Measurements from ENCODE around the gene KCNT2.

Gene KCNT2

GRCh38 chr1:196178083-196178635, 430.1 kb downstream of the KCNT2 start:
- DNase-seq: no peak
